PC-9 (cell line): ENCODE results near the gene ZNF718. TPM values are rescaled to one million over a fixed set of nuclear protein-coding genes. Genes with fewer than 3 reads are reported as not detected.
"Not testable (repeated sequence)": the region's sequence is repeated elsewhere in the genome, so short reads cannot be mapped to it uniquely, and the experiment has no call there.

Experiments used
- BruUV-seq: library from RNA; stranded (reverse); fragments of 400-500 nt; replicated peaks from 2 replicates; lab custom pipeline; 2021; lab: Mats Ljungman, UMichigan
- CTCF ChIA-PET: fragments of 300-600 bp; sonication (Branson Sonifier 250); formaldehyde crosslinking; loops from one replicate; lab custom pipeline; 2022; ENCODE audit warnings: antibody characterized with exemption; lab: Charles Lee
- POLR2A ChIA-PET: fragments of 300-600 bp; sonication (Branson Sonifier 250); formaldehyde crosslinking; loops from one replicate; lab custom pipeline; 2022; ENCODE audit warnings: antibody characterized with exemption; ENCODE audit not compliant: unreplicated experiment; lab: Charles Lee
- DNase-seq, 2 experiments: peaks; one replicate each; pipeline versions ENCODE4 v3.0.0 to v3.0.0-alpha.2; 2015 to 2022; ENCODE audit warnings: mixed read lengths in 1 of 2
- H2AFZ ChIP-seq: fragments of 200-600 bp; sonication (generic); 2 replicates; pipeline ENCODE4 v1.8.1; 2017; ENCODE audit warnings: antibody characterized with exemption
- H3F3A ChIP-seq: fragments of 200-600 bp; sonication (generic); 2 replicates; pipeline ENCODE4 v1.8.1; 2017; ENCODE audit warnings: antibody characterized with exemption, mild to moderate bottlenecking, low read depth; ENCODE audit not compliant: insufficient read depth
- H3K27ac ChIP-seq: fragments of 200-600 bp; sonication (generic); 2 replicates; pipeline ENCODE4 v1.6.1; 2016; ENCODE audit warnings: mixed run types
- H3K27me3 ChIP-seq: fragments of 200-600 bp; sonication (generic); 2 replicates; pipeline ENCODE4 v1.6.1; 2016; ENCODE audit warnings: low read depth, mixed run types; ENCODE audit not compliant: insufficient read depth
- H3K36me3 ChIP-seq: fragments of 200-600 bp; sonication (generic); 2 replicates; pipeline ENCODE4 v1.6.1; 2016; ENCODE audit warnings: low read depth, mixed run types
- H3K4me1 ChIP-seq: fragments of 200-600 bp; sonication (generic); replicated peaks from 2 replicates; pipeline ENCODE4 v1.6.1; 2016; ENCODE audit warnings: mixed run types; ENCODE audit not compliant: insufficient read depth
- H3K4me2 ChIP-seq: fragments of 200-600 bp; sonication (generic); 2 replicates; pipeline ENCODE4 v1.6.1; 2017; ENCODE audit warnings: mixed run types
- H3K4me3 ChIP-seq: fragments of 200-600 bp; sonication (generic); 2 replicates; pipeline ENCODE4 v1.6.1; 2016; ENCODE audit warnings: mixed run types
- H3K79me2 ChIP-seq: fragments of 200-600 bp; sonication (generic); 2 replicates; pipeline ENCODE4 v1.6.1; 2017; ENCODE audit warnings: low read depth, mixed run types
- H3K9me2 ChIP-seq: fragments of 200-600 bp; sonication (generic); 2 replicates; pipeline ENCODE4 v1.8.1; 2017; ENCODE audit warnings: mild to moderate bottlenecking; ENCODE audit not compliant: insufficient read depth
- H3K9me3 ChIP-seq: fragments of 200-600 bp; sonication (generic); 2 replicates; pipeline ENCODE4 v1.8.1; 2016; ENCODE audit warnings: low read depth; ENCODE audit not compliant: insufficient read depth
- H4K20me1 ChIP-seq: fragments of 200-600 bp; sonication (generic); 2 replicates; pipeline ENCODE4 v1.8.1; 2017; ENCODE audit not compliant: insufficient read depth
- CTCF ChIP-seq: fragments of 200-600 bp; sonication (generic); conservative IDR thresholded peaks from 2 replicates; pipeline ENCODE4 v1.6.1; 2017; ENCODE audit warnings: mixed run types, antibody characterized with exemption, mild to moderate bottlenecking, moderate library complexity
- EZH2 ChIP-seq: fragments of 200-600 bp; sonication (generic); IDR thresholded peaks from 2 replicates; pipeline ENCODE4 v1.8.0; 2017; ENCODE audit warnings: antibody characterized with exemption, low read depth
- intact Hi-C: fragments of 100-400 bp; cut with micrococcal nuclease; formaldehyde crosslinking; loops from one replicate; pipeline ENCODE4 v1.10.0; 2022; ENCODE audit not compliant: unreplicated experiment
- total RNA-seq: library from RNA; stranded (reverse); gene quantifications from 2 replicates; pipeline ENCODE4 v1.2.3, GENCODE V29; 2021

The ZNF718 gene
- total RNA-seq, 1 experiment from 2014 or later = 3.5 TPM

- Histone ChIP-seq H3K79me2 (no peaks in the 10 kb centered on the region), H3F3A (no peaks in the 10 kb centered on the region), H2AFZ (no peak overlapping the region), H3K9me3 (no peaks in the 10 kb centered on the region), H3K27me3 (no peaks in the 10 kb centered on the region), H4K20me1 (no peaks in the 10 kb centered on the region), H3K4me1 (no peaks in the 10 kb centered on the region), H3K4me3 (no peak overlapping the region), H3K4me2 (no peak overlapping the region), H3K36me3 (no peaks in the 10 kb centered on the region), H3K9me2 (no peaks in the 10 kb centered on the region), H3K27ac (no peak overlapping the region)
- DNase-seq = no peak
- POLR2A ChIA-PET = no interaction called here
- CTCF ChIA-PET = no interaction called here
- no peak for TF ChIP-seq EZH2
- no peak for TF ChIP-seq CTCF
- intact Hi-C loops = no loop called here
- no TSS peak for BruUV-seq
These were observed 76.6 kb downstream of the ZNF718 start for GRCh38 chr4:200936-201335.

GRCh38 chr4:202822-203221 lies 78.5 kb downstream of the ZNF718 start:
- DNase-seq, H3F3A ChIP-seq, H3K4me1 ChIP-seq, H3K36me3 ChIP-seq, POLR2A ChIA-PET, H3K79me2 ChIP-seq, BruUV-seq, CTCF ChIA-PET, H4K20me1 ChIP-seq, H3K9me2 ChIP-seq, H3K27me3 ChIP-seq, H3K4me2 ChIP-seq, H3K27ac ChIP-seq, intact Hi-C loops, H3K9me3 ChIP-seq, H2AFZ ChIP-seq, H3K4me3 ChIP-seq: not testable (repeated sequence)

GRCh38 chr4:205097-205756 lies 80.9 kb downstream of the ZNF718 start:
- ChIA-PET POLR2A (no interaction called here), CTCF (no interaction called here)
- no TSS peak for BruUV-seq
- Histone ChIP-seq H3K79me2 (no peaks in the 10 kb centered on the region), H2AFZ (no peak overlapping the region), H3K27ac (no peak overlapping the region), H3K27me3 (no peaks in the 10 kb centered on the region), H3K36me3 (no peaks in the 10 kb centered on the region), H3K4me3 (no peak overlapping the region), H3F3A (no peaks in the 10 kb centered on the region), H3K9me3 (no peaks in the 10 kb centered on the region), H3K4me2 (no peak overlapping the region), H3K9me2 (no peaks in the 10 kb centered on the region), H4K20me1 (no peaks in the 10 kb centered on the region), H3K4me1 (no peaks in the 10 kb centered on the region)
- no peak for DNase-seq
- no peak for TF ChIP-seq CTCF
- no peak for TF ChIP-seq EZH2
- intact Hi-C loops = no loop called here

- no TSS peak for BruUV-seq
- TF ChIP-seq CTCF (no peak), EZH2 (no peak)
- Histone ChIP-seq H4K20me1 (no peaks in the 10 kb centered on the region), H3K9me3 (no peaks in the 10 kb centered on the region), H3K9me2 (no peaks in the 10 kb centered on the region), H3K4me1 (no peaks in the 10 kb centered on the region), H3F3A (no peaks in the 10 kb centered on the region), H3K36me3 (no peaks in the 10 kb centered on the region), H3K4me3 (no peak overlapping the region), H2AFZ (no peak overlapping the region), H3K4me2 (no peak overlapping the region), H3K79me2 (no peaks in the 10 kb centered on the region), H3K27me3 (no peaks in the 10 kb centered on the region), H3K27ac (no peak overlapping the region)
- POLR2A ChIA-PET = no interaction called here
- CTCF ChIA-PET = no interaction called here
- no peak for DNase-seq
- intact Hi-C loops = no loop called here
These were observed 81.8 kb downstream of the ZNF718 start for GRCh38 chr4:206054-206453.

GRCh38 chr4:208416-209096 lies 84.3 kb downstream of the ZNF718 start:
- H3K27ac ChIP-seq, H3K9me2 ChIP-seq, H3K79me2 ChIP-seq, POLR2A ChIA-PET, H3K27me3 ChIP-seq, H3K4me3 ChIP-seq, H3K36me3 ChIP-seq, DNase-seq, CTCF ChIA-PET, BruUV-seq, H3K4me1 ChIP-seq, H2AFZ ChIP-seq, H3F3A ChIP-seq, intact Hi-C loops, H4K20me1 ChIP-seq, H3K9me3 ChIP-seq, H3K4me2 ChIP-seq: not testable (repeated sequence)
